Muscle of leg (tissue), 11 donors: ENCODE results near the gene NUTF2. TPM values are rescaled to one million over a fixed set of nuclear protein-coding genes. Genes with fewer than 3 reads are reported as not detected.

Experiments
- DNase-seq: peaks from one replicate; pipeline ENCODE4 v3.0.0; 2013
- H3K27ac ChIP-seq: one replicate; pipeline ENCODE4 v1.5.1; 2013; ENCODE audit warnings: mild to moderate bottlenecking, low read length, control low read depth
- H3K27me3 ChIP-seq: one replicate; pipeline ENCODE4 v1.6.1; 2013; ENCODE audit warnings: low read length; ENCODE audit not compliant: control insufficient read depth, insufficient read depth
- H3K36me3 ChIP-seq: one replicate; pipeline ENCODE4 v1.6.1; 2013; ENCODE audit warnings: low read length; ENCODE audit not compliant: control insufficient read depth, insufficient read depth
- H3K4me1 ChIP-seq: one replicate; pipeline ENCODE4 v1.6.1; 2013; ENCODE audit warnings: low read length; ENCODE audit not compliant: control insufficient read depth, insufficient read depth
- H3K4me3 ChIP-seq: one replicate; pipeline ENCODE4 v1.5.1; 2013; ENCODE audit warnings: low read length, control low read depth
- H3K9me3 ChIP-seq: replicated peaks from 2 replicates; pipeline ENCODE4 v1.6.1; 2013; ENCODE audit warnings: low read depth, low read length; ENCODE audit not compliant: control insufficient read depth
- WGBS: methylation state at CpG from one replicate; pipeline ENCODE4 v1.1.5; 2013; ENCODE audit warnings: missing lambda C conversion rate; ENCODE audit not compliant: insufficient coverage; 5-methylcytosine and 5-hydroxymethylcytosine counted together
- polyA plus RNA-seq, 8 donors: library from polyadenylated mRNA; unstranded; fragments of 120-200 nt; gene quantifications; one replicate each; pipeline versions ENCODE4 v1.2.1 to v1.2.3, GENCODE V29; 2013; ENCODE audit warnings: inconsistent platforms in 1 of 8, low replicate concordance in 1 of 8; ENCODE audit not compliant: insufficient read length in 8 of 8, insufficient read depth in 1 of 8
- total RNA-seq: library from RNA; stranded (reverse); fragments of 120-200 nt; gene quantifications from one replicate; pipeline ENCODE4 v1.2.4, GENCODE V29; 2013

NUTF2 gene
- total and polyA plus RNA-seq, 9 donors = 47.8 to 136 (median 128) TPM

GRCh38 chr16:67872131-67872630, 25.4 kb downstream of the NUTF2 start:
- WGBS = no CpG with 5 or more reads among the region's 2 CpGs
- DNase-seq = no peak
- Histone ChIP-seq H3K4me1 (peaks cover 26% of the 10 kb centered on the region), H3K9me3 (no peaks in the 10 kb centered on the region), H3K27ac (peak overlapping the region; percentile 76), H3K27me3 (no peaks in the 10 kb centered on the region), H3K36me3 (peaks cover 66% of the 10 kb centered on the region), H3K4me3 (no peak overlapping the region)

- Histone ChIP-seq H3K27ac (peak within 1 kb of the TSS; percentile 76), H3K4me1 (peaks cover 26% of the 10 kb centered on the region), H3K4me3 (peak within 1 kb of the TSS; percentile 97), H3K9me3 (no peaks in the 10 kb centered on the region), H3K36me3 (peaks cover 66% of the 10 kb centered on the region), H3K27me3 (no peaks in the 10 kb centered on the region)
- under 1% methylated on average over 64 of the region's 72 CpGs for WGBS
- peak; percentile 88 for DNase-seq
Observed at GRCh38 chr16:67872631-67873434, 26.1 kb downstream of the NUTF2 start, which contains the start of gene EDC4. EDC4 (plus strand) TSS chr16:67873052; CDS start chr16:67873262, 210 bp downstream.

GRCh38 chr16:67873435-67874370, 27.0 kb downstream of the NUTF2 start:
- DNase-seq = no peak
- Histone ChIP-seq H3K27ac (peak overlapping the region; percentile 76), H3K27me3 (no peaks in the 10 kb centered on the region), H3K4me3 (peak overlapping the region; percentile 97), H3K36me3 (peaks cover 66% of the 10 kb centered on the region), H3K4me1 (peaks cover 26% of the 10 kb centered on the region), H3K9me3 (no peaks in the 10 kb centered on the region)
- 6% methylated on average over 16 of the region's 23 CpGs for WGBS

GRCh38 chr16:67874372-67874771, 27.6 kb downstream of the NUTF2 start:
- 90% methylated on average over 2 of the region's 3 CpGs for WGBS
- no peak for DNase-seq
- Histone ChIP-seq H3K27me3 (no peaks in the 10 kb centered on the region), H3K27ac (peak overlapping the region; percentile 76), H3K9me3 (no peaks in the 10 kb centered on the region), H3K4me3 (peak overlapping the region; percentile 97), H3K36me3 (peaks cover 67% of the 10 kb centered on the region), H3K4me1 (peaks cover 26% of the 10 kb centered on the region)

GRCh38 chr16:67877064-67877463, 30.3 kb downstream of the NUTF2 start:
- Histone ChIP-seq H3K9me3 (no peaks in the 10 kb centered on the region), H3K4me3 (no peak overlapping the region), H3K4me1 (peaks cover 52% of the 10 kb centered on the region), H3K27ac (no peak overlapping the region), H3K27me3 (no peaks in the 10 kb centered on the region), H3K36me3 (peaks cover 73% of the 10 kb centered on the region)
- WGBS = 98% methylated on average over 8 of the region's 11 CpGs
- no peak for DNase-seq

GRCh38 chr16:67878232-67878631, 31.5 kb downstream of the NUTF2 start:
- WGBS = no CpG with 5 or more reads among the region's 6 CpGs
- H3K4me1 ChIP-seq = peaks cover 58% of the 10 kb centered on the region
- no peaks in the 10 kb centered on the region for H3K9me3 ChIP-seq

GRCh38 chr16:67878846-67879245, 32.1 kb downstream of the NUTF2 start:
- peaks cover 62% of the 10 kb centered on the region for H3K4me1 ChIP-seq
- H3K4me3 ChIP-seq = no peak overlapping the region
- no peaks in the 10 kb centered on the region for H3K27me3 ChIP-seq
- no peak for DNase-seq
- H3K9me3 ChIP-seq = no peaks in the 10 kb centered on the region
- H3K27ac ChIP-seq = no peak overlapping the region
- WGBS = 98% methylated on average over 7 of the region's 9 CpGs
- peaks cover 87% of the 10 kb centered on the region for H3K36me3 ChIP-seq

More at GRCh38 chr16:67878232-67878631, 31.5 kb downstream of the NUTF2 start:
- no peak for DNase-seq
- peaks cover 81% of the 10 kb centered on the region for H3K36me3 ChIP-seq
- no peak overlapping the region for H3K4me3 ChIP-seq
- no peaks in the 10 kb centered on the region for H3K27me3 ChIP-seq
- no peak overlapping the region for H3K27ac ChIP-seq

GRCh38 chr16:67879462-67879861, 32.7 kb downstream of the NUTF2 start:
- no peaks in the 10 kb centered on the region for H3K9me3 ChIP-seq
- H3K36me3 ChIP-seq = peaks cover 92% of the 10 kb centered on the region
- 91% methylated on average over 10 of the region's 12 CpGs for WGBS
- H3K4me1 ChIP-seq = peaks cover 62% of the 10 kb centered on the region
- no peak overlapping the region for H3K27ac ChIP-seq
- H3K27me3 ChIP-seq = no peaks in the 10 kb centered on the region
- H3K4me3 ChIP-seq = no peak overlapping the region
- no peak for DNase-seq

- no peaks in the 10 kb centered on the region for H3K9me3 ChIP-seq
- H3K36me3 ChIP-seq = peaks cover 94% of the 10 kb centered on the region
- DNase-seq = no peak
- H3K27me3 ChIP-seq = no peaks in the 10 kb centered on the region
- 78% methylated on average over 3 of the region's 5 CpGs for WGBS
- no peak overlapping the region for H3K4me3 ChIP-seq
- peaks cover 61% of the 10 kb centered on the region for H3K4me1 ChIP-seq
- peak overlapping the region; percentile 100 for H3K27ac ChIP-seq
Observed at GRCh38 chr16:67879936-67880335, 33.2 kb downstream of the NUTF2 start.

- 67% methylated on average over 6 of the region's 13 CpGs for WGBS
- peak overlapping the region; percentile 100 for H3K27ac ChIP-seq
- peaks cover 94% of the 10 kb centered on the region for H3K36me3 ChIP-seq
- H3K4me1 ChIP-seq = peaks cover 60% of the 10 kb centered on the region
- H3K27me3 ChIP-seq = no peaks in the 10 kb centered on the region
- no peak overlapping the region for H3K4me3 ChIP-seq
- no peak for DNase-seq
- H3K9me3 ChIP-seq = no peaks in the 10 kb centered on the region
Observed at GRCh38 chr16:67880584-67880983, 33.9 kb downstream of the NUTF2 start.
